ENCODE results near the gene GATAD1. TPM values are rescaled to one million over a fixed set of nuclear protein-coding genes. Genes with fewer than 3 reads are reported as not detected.

Gene GATAD1
- total and polyA plus RNA-seq, 2 of the 8 experiments (the other 6 are each of a cell fraction or from before 2014, with no cell fraction given) = 17.1 to 34.7 TPM

GRCh38 chr7:92489634-92490033, 42.4 kb downstream of the GATAD1 start (continued):
- TF ChIP-seq CHD7 (IDR thresholded peaks at IDR 0.05; ENCODE audit: insufficient replicate concordance, low read length) (no peak), ZNF274 (IDR thresholded peaks at IDR 0.05; ENCODE audit: borderline replicate concordance, extremely low read depth, low read length) (no peak), SUZ12 (IDR thresholded peaks at IDR 0.05; ENCODE audit: low read length) (no peak), SIN3A (conservative IDR thresholded peaks at IDR 0.05 in 1 of 2, IDR thresholded peaks at IDR 0.05 in 1 of 2; ENCODE audit: low read depth in 1 of 2, low read length in 2 of 2) (no peak), ATF3 (IDR thresholded peaks at IDR 0.05; ENCODE audit: insufficient read depth, low read depth, low read length) (no peak), ATF2 (IDR thresholded peaks at IDR 0.05; ENCODE audit: low read length) (no peak), CTBP2 (IDR thresholded peaks at IDR 0.05; ENCODE audit: borderline replicate concordance, insufficient read depth, insufficient read length, low read length) (no peak)
